Activated CD4-positive, alpha-beta T cell treated with anti-CD3 and anti-CD28 coated beads for 48 hours (primary cell): ENCODE results near the gene RXRA.

Source experiments
- DNase-seq: peaks from one replicate; pipeline ENCODE4 v3.0.0-alpha.2; 2020

RXRA gene

DNA sequence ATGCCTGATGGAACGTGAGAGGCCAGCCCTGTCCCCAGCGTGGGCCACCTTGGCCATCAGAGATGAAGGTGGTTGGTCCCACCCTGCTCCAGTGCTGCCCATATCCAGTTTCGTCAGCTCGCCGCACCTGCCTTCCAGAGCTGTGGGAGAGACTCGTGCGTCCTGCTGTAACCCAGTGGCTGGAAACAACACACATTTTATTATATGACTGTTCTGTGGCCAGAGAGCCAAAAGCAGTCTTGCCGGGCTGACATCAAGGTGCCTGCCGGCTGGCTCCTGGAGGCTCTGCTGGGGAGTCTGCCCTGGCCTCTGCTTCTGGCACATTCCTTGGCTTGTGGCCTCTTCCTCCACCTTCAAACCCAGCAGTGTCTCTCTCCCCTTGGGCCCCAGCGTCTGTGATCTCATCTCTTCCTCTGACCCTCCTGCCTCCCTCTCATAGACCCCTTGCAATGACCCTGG is 94.7 kb downstream of the RXRA start:
- no peak for DNase-seq

DNA sequence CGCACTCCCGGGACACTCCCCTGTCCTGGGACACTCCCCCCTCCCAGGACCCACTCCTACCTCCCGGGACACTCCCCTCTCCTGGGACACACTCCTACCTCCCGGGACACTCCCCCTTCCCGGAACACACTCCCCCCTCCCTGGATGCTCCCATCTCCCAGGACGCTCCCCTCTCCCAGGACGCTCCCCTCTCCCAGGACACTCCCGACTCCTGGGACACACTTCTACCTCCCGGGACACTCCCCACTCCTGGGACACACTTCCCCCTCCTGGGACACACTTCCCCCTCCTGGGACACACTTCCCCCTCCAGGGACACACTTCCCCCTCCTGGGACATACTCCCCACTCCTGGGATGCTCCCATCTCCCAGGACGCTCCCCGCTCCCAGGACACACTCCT is 95.6 kb downstream of the RXRA start:
- DNase-seq = no peak

- DNase-seq = no peak
Observed at GRCh38 chr9:134422301-134423090, 96.2 kb downstream of the RXRA start.

DNA sequence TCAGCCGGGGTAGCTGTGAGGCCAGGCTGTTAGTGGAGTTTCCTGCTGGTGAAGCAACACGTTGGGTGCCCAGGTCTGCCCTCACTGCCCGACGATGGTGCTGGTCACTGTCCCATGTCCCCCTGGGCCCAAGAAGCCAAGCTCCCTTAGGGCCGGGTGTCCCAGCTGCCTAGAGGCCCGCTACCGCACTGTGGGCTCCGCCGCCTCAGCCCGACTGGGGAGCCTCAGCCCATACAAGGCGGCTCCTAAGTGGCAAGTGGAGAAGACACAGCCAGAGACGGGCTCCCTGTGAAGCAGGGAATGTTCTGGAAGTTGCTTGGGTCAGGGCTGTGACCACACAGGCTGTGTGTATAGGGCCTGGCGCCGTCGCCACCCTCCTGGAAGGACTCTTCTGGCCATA is 96.9 kb downstream of the RXRA start:
- no peak for DNase-seq

DNA sequence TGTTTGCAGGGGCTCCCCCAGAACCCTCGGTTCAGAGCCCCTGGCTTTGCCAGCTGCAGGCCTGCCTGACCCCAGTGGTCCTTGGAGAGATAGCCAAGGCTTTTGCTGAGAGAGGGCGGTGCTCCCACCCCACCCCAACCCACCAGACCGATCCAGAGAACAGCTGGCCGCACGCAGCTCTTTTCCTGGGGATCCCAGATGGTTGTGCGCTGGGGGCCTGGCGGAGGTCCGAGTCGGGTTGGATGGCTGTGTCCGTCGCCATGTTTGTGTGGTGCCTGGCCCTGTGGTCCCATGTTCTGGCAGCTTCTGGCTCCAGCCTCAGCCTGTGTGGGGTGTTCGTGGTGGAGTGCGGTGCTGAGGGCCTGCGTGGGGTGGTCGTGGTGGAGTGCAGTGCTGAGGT is 97.5 kb downstream of the RXRA start:
- no peak for DNase-seq

- DNase-seq = no peak
Observed at GRCh38 chr9:134424818-134425217, 98.6 kb downstream of the RXRA start.

- no peak for DNase-seq
Observed at GRCh38 chr9:134425401-134425800, 99.1 kb downstream of the RXRA start.

- no peak for DNase-seq
Observed at GRCh38 chr9:134425812-134426211, 99.6 kb downstream of the RXRA start.

- no peak for DNase-seq
Observed at GRCh38 chr9:134426436-134426835, 100.2 kb downstream of the RXRA start.

GRCh38 chr9:134427153-134427782 is 101.0 kb downstream of the RXRA start:
- no peak for DNase-seq

GRCh38 chr9:134428559-134428958 is 102.3 kb downstream of the RXRA start:
- DNase-seq = no peak

DNA sequence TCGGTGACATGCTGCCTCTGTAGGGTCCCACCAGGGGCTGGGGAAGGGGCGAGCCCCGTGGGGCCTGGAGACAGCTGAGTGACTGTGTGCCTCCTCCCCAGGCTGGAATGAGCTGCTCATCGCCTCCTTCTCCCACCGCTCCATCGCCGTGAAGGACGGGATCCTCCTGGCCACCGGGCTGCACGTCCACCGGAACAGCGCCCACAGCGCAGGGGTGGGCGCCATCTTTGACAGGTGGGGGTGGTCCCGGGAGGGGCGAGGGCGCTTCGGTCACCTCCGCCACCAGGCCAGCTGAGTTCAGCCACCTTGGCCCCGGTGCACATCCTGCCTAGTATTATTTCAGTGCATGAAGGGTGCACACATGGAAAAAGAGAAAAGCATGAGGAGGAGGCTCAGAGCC is 102.8 kb downstream of the RXRA start:
- no peak for DNase-seq

- DNase-seq = no peak
Observed at GRCh38 chr9:134429481-134429880, 103.2 kb downstream of the RXRA start.

DNA sequence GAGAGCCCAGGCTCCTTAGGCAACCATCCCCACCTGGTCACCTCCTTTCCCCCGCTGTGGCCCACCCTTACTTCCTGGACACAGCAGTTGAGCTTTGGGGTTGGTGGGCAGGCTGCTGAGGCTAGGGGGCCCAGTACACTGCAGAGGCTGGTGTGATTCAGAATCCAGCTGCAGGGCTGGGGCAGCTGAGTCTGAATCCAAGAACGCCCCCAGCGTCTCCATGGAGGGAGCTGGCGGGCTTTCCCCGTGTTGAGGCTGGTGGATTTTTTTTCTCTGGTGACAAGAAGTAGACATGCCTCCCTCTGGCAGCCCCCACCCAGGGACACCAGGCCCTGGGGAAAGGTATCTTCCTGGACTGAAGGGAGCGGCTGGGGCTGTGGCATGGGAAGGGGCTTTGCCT is 104.8 kb downstream of the RXRA start:
- DNase-seq = no peak

DNA sequence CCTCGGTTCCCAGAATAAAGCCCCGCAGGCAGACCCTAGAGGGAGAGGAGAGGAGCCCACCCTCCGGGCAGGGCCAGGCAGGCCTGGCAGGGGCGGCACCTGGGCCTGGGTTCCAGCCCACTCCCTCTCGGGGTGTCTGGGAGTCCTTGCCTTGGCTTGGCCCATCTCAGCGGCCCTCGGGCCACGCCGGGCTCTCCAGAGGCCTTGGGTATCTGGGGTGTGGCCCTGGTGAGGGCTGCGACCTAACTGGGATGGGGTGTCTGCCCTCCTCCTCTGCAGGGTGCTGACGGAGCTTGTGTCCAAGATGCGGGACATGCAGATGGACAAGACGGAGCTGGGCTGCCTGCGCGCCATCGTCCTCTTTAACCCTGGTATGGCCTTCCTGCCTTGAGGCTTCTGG is 105.4 kb downstream of the RXRA start:
- DNase-seq = no peak

- no peak for DNase-seq
Observed at GRCh38 chr9:134432471-134432870, 106.2 kb downstream of the RXRA start.

DNA sequence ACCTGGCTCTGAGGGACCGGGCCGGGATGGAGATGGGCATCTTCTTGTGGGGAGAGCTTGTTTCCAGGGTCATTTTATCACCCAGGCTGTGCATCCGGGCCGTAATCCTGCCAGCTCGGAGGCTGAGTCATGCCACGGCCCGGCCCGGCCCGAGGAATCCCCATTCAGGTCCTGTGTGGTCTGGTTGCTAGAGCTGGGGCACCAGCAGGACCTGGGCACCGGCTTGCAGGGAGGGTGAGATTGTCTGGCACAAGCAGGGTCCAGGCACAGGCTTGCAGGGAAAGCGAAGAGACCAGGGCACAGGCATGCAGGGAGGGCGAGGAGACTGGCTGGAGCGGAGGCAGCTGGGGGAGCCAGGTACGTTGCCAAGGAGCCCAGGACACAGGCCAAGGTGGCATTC is 106.8 kb downstream of the RXRA start:
- DNase-seq = no peak

DNA sequence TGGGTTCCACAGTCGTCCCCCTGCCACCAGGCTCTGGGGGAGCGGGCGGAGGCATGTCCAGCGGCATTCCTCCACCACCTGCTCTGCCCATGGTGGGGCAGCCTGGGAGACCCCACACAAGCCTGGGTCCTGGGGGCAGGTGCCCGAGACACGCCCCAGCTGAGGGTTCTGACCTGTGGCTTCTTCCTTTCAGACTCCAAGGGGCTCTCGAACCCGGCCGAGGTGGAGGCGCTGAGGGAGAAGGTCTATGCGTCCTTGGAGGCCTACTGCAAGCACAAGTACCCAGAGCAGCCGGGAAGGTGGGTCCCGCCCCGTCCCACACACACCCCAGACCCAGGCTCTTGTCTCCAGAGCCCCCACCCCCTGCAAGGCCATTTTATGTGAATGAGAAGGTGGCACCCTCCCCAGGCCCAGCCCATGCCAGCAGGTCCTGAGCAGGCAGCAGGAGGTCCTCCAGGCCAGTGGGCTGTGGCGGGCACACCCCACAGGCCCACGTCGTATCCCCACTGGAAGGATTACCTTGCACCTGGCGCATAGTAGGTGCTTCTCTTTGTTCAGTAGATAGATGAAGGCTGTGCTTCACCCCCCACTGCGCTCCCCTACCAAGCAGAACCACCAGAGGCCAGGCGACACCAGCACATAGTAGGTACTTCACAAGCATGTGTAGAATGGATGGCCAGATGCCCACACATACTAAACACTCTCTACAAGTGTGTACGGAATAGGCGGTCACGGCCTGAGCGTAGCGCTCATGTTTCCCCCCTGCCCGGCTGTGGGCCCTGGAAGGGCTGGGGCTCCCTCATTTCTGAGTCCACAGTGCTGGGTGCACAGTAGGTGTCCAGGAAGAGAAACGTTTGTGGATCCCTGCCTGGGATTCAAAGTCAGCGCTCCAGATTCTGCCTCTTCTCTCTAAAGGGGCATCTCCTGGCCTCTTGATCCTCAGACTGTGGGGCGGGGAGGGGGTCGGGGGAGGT is 107.9 kb downstream of the RXRA start:
- DNase-seq = no peak

GRCh38 chr9:134434894-134435506 is 108.7 kb downstream of the RXRA start:
- no peak for DNase-seq

GRCh38 chr9:134435550-134436378 is 109.5 kb downstream of the RXRA start:
- DNase-seq = no peak

DNA sequence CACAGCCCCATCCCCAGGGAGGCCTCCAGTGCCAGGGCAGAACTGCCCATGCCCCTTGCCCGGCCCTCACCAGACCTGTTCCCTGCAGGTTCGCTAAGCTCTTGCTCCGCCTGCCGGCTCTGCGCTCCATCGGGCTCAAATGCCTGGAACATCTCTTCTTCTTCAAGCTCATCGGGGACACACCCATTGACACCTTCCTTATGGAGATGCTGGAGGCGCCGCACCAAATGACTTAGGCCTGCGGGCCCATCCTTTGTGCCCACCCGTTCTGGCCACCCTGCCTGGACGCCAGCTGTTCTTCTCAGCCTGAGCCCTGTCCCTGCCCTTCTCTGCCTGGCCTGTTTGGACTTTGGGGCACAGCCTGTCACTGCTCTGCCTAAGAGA is 110.1 kb downstream of the RXRA start:
- no peak for DNase-seq

- no peak for DNase-seq
Observed at GRCh38 chr9:134436911-134437310, 110.7 kb downstream of the RXRA start.
